ENCODE results near the gene HS6ST3. TPM values are rescaled to one million over a fixed set of nuclear protein-coding genes. Genes with fewer than 3 reads are reported as not detected.

HS6ST3 gene
- total and polyA plus RNA-seq, 2 of the 13 experiments (the other 11 are each of a cell fraction or from before 2014, with no cell fraction given): not detected

DNA sequence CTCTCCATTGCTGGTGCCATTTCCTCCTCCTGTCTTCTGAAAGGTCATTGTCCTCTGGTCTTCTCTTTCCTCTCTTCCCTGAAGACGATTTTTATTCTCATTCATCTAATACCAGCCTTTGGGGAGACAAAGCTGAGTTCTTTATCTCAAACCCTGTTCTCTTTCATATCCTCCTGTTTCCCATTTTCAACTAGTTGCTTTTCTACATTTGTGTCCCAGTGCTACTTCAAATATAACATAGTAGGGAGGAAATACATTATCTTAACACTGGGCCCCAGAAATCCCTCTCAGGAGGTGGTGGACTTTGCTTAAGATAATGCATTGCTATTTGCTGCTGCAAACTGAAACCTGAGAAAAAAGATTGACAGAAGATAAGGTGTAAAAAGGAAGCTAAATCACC lies 159.1 kb downstream of the HS6ST3 start (continued):
- TF ChIP-seq, protein P1, sequence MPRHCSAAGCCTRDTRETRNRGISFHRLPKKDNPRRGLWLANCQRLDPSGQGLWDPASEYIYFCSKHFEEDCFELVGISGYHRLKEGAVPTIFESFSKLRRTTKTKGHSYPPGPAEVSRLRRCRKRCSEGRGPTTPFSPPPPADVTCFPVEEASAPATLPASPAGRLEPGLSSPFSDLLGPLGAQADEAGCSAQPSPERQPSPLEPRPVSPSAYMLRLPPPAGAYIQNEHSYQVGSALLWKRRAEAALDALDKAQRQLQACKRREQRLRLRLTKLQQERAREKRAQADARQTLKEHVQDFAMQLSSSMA (CRISPR knock-in tag; IDR thresholded peaks at IDR 0.05): no peak
- TF ChIP-seq MEIS1 (CRISPR knock-in tag; IDR thresholded peaks at IDR 0.05; ENCODE audit: borderline replicate concordance): no peak
- no peak for TF ChIP-seq MZF1 (CRISPR knock-in tag; IDR thresholded peaks at IDR 0.05; ENCODE audit: borderline replicate concordance)
- TF ChIP-seq, protein P2, sequence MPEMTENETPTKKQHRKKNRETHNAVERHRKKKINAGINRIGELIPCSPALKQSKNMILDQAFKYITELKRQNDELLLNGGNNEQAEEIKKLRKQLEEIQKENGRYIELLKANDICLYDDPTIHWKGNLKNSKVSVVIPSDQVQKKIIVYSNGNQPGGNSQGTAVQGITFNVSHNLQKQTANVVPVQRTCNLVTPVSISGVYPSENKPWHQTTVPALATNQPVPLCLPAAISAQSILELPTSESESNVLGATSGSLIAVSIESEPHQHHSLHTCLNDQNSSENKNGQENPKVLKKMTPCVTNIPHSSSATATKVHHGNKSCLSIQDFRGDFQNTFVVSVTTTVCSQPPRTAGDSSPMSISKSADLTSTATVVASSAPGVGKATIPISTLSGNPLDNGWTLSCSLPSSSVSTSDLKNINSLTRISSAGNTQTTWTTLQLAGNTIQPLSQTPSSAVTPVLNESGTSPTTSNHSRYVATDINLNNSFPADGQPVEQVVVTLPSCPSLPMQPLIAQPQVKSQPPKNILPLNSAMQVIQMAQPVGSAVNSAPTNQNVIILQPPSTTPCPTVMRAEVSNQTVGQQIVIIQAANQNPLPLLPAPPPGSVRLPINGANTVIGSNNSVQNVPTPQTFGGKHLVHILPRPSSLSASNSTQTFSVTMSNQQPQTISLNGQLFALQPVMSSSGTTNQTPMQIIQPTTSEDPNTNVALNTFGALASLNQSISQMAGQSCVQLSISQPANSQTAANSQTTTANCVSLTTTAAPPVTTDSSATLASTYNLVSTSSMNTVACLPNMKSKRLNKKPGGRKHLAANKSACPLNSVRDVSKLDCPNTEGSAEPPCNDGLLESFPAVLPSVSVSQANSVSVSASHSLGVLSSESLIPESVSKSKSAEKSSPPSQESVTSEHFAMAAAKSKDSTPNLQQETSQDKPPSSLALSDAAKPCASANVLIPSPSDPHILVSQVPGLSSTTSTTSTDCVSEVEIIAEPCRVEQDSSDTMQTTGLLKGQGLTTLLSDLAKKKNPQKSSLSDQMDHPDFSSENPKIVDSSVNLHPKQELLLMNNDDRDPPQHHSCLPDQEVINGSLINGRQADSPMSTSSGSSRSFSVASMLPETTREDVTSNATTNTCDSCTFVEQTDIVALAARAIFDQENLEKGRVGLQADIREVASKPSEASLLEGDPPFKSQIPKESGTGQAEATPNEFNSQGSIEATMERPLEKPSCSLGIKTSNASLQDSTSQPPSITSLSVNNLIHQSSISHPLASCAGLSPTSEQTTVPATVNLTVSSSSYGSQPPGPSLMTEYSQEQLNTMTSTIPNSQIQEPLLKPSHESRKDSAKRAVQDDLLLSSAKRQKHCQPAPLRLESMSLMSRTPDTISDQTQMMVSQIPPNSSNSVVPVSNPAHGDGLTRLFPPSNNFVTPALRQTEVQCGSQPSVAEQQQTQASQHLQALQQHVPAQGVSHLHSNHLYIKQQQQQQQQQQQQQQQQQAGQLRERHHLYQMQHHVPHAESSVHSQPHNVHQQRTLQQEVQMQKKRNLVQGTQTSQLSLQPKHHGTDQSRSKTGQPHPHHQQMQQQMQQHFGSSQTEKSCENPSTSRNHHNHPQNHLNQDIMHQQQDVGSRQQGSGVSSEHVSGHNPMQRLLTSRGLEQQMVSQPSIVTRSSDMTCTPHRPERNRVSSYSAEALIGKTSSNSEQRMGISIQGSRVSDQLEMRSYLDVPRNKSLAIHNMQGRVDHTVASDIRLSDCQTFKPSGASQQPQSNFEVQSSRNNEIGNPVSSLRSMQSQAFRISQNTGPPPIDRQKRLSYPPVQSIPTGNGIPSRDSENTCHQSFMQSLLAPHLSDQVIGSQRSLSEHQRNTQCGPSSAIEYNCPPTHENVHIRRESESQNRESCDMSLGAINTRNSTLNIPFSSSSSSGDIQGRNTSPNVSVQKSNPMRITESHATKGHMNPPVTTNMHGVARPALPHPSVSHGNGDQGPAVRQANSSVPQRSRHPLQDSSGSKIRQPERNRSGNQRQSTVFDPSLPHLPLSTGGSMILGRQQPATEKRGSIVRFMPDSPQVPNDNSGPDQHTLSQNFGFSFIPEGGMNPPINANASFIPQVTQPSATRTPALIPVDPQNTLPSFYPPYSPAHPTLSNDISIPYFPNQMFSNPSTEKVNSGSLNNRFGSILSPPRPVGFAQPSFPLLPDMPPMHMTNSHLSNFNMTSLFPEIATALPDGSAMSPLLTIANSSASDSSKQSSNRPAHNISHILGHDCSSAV (CRISPR knock-in tag; IDR thresholded peaks at IDR 0.05; ENCODE audit: borderline replicate concordance): no peak
